ENCODE data around the gene CIRBP. TPM values are rescaled to one million over a fixed set of nuclear protein-coding genes. Genes with fewer than 3 reads are reported as not detected.

CIRBP gene
- total RNA-seq, 1 donor from 2014 or later = 434 TPM

DNA sequence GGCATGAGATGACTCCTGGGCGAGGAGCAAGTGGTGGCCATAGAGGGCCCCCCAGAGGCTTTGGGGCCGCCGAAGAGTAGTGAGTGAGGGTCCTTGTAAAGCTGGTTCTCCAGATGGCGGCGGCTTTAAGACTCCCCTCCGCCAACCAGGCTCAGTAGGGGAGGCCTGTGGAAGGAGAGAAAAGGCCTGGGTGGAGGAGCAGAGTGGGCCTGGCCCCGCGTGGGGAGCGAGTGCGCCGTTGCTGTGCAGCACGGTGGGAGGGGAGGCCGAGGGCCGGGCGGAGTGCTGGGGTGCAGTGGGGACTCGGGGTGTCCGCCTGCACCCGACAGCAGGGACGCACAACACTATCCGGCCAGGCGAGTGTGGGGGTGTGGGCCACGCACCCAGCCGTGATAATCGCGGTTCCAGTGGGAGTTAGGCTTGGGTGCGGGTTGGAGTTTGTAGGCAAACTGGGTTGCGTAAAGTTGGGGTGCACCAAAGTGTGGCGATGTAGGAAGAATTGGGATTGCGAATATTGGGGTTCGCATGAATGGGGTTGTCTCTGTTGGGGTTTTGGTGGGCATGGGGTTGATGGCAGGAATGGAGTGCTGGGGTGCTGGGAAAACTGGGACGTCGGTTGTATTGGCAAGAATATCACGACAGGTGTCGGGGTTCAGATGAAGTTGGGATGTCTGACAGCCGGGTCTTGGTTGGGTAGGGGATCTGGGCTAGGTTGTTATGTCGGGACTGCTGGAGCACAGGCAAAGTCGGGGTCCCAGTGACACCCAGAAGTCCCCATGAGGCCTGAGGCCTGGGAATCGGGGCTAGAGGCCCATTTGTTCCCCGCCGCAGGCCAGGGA is 687 bp upstream of the CIRBP start:
- no peak for DNase-seq

DNA sequence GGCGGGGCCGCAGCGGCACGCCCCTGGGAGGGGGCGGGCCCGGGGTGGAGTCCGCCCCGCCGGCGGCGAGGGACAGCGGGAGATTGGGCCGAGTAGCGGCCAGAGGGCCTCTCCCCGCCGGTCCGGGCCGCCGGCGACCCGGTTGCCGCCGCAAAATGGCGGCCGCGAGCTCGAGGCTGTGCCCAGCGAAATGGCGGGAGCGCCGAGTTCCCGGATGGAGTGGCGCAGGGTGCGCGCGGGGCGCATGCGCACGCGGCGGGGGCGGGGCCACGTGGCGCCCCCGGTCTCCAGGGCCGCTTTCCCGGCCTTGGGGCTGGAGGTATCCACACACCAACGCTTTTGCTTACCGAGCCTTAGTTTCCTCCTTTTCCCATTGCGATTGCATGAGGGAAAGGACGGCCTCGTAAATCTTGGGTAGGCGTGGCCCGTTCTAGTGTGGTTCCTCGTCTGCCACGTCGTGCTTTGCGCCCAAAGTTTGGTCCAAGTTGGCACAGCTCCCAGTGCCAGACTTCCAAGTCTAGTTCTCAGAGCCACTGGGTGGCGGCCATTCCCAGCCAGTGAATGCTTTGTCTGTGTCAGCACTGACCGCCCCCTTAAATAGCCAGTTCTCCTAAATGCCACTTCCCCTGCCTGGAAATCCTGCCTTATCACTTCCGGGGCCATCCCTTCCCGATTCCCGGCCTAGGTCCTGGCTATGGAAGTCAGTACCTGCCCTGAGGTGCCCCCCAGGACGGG is 513 bp downstream of the CIRBP start:
- peak; percentile 95 for DNase-seq

DNA sequence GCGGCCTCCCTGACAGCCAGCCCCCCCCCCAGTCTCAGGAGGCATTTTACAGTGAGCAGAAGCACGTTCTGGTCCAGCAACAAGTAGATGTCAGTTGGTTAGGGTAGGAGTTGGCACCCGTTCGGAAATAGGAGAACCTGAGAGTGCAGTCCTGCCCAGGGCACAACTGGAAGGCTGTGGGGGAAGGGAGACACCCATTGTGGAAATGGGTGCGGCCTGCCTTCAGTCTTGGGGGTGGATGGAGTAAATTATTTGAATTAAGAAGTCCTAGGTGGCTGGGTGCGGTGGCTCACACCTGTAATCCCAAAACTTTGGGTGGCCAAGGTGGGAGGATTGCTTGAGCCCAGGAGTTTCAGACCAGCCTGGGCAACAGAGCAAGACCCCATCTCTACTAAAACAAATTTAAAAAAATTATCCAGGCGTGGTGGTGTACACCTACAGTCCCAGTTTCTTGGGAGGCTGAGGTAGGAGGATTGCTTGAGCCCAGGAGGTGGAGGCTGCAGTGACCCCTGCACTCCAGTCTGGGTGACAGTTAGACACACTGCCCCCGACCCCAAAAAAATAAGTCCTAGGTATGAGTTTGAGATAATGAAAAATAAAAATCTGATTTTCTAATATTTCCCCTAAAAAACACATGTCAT is 1.2 kb downstream of the CIRBP start:
- peak; percentile 61 for DNase-seq

DNA sequence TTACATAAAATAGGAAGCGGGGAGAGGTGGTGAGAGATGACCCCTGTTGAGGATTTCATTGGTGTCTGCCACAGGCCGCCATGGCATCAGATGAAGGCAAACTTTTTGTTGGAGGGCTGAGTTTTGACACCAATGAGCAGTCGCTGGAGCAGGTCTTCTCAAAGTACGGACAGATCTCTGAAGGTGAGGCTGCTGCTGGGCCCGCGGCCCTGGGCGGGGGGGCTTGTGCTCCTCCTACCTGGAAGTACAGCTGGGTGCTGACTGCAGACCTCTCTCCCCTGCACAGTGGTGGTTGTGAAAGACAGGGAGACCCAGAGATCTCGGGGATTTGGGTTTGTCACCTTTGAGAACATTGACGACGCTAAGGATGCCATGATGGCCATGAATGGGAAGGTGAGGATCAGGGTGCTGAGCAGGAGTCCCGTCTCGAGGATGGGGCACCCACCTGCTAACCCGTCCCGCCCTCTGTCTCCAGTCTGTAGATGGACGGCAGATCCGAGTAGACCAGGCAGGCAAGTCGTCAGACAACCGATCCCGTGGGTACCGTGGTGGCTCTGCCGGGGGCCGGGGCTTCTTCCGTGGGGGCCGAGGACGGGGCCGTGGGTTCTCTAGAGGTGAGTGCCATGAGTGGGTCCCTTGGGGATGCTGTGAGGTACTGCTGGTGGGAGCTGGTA is 1.9 kb downstream of the CIRBP start:
- no peak for DNase-seq

DNA sequence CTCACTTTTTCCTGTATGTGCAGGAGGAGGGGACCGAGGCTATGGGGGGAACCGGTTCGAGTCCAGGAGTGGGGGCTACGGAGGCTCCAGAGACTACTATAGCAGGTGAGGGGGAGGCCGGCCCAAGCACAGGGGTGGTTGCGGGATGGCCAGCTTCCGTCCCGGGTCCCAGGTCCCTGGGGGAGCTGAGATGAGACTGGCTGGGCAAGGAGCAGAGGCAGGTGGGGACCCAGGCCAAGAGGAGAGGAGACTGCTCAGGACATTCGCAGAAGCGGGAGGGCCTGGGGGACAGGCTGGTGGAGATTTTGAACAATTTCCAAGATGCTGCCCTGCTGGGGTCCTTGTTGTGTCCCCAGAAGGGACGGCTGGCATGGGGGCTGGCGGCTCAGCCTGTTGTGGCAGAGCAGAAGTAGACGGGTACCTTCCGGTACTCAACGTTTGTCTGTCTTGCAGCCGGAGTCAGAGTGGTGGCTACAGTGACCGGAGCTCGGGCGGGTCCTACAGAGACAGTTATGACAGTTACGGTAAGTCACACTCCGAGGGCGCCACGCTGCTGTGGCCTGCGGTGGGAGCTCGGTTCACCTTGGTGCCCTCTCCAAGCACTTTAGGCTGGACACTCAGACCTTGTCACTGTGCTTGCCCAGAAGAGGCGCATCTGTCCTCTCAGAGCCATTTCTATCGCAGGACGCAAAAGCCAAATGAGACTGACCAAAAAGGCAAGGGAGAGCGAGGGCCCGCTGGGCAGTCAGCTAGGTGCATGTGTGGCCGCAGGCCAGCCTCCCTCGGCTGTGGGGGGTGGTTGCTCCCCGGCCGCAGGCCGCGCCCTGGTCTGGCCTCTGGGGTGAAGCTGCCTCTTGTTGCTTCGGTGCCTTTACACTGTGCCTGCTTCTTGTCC is 2.6 kb downstream of the CIRBP start:
- DNase-seq = no peak

DNA sequence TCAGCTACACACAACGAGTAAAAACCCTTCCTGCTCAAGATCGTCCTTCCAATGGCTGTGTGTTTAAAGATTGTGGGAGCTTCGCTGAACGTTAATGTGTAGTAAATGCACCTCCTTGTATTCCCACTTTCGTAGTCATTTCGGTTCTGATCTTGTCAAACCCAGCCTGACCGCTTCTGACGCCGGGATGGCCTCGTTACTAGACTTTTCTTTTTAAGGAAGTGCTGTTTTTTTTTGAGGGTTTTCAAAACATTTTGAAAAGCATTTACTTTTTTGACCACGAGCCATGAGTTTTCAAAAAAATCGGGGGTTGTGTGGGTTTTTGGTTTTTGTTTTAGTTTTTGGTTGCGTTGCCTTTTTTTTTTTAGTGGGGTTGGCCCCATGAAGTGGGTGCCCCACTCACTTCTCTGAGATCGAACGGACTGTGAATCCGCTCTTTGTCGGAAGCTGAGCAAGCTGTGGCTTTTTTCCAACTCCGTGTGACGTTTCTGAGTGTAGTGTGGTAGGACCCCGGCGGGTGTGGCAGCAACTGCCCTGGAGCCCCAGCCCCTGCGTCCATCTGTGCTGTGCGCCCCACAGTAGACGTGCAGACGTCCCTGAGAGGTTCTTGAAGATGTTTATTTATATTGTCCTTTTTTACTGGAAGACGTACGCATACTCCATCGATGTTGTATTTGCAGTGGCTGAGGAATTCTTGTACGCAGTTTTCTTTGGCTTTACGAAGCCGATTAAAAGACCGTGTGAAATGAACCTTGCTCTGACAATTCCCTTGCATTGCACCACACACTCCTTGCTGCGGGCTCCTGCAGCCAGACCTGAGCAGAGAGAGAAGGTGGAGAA is 3.5 kb downstream of the CIRBP start:
- no peak for DNase-seq

DNA sequence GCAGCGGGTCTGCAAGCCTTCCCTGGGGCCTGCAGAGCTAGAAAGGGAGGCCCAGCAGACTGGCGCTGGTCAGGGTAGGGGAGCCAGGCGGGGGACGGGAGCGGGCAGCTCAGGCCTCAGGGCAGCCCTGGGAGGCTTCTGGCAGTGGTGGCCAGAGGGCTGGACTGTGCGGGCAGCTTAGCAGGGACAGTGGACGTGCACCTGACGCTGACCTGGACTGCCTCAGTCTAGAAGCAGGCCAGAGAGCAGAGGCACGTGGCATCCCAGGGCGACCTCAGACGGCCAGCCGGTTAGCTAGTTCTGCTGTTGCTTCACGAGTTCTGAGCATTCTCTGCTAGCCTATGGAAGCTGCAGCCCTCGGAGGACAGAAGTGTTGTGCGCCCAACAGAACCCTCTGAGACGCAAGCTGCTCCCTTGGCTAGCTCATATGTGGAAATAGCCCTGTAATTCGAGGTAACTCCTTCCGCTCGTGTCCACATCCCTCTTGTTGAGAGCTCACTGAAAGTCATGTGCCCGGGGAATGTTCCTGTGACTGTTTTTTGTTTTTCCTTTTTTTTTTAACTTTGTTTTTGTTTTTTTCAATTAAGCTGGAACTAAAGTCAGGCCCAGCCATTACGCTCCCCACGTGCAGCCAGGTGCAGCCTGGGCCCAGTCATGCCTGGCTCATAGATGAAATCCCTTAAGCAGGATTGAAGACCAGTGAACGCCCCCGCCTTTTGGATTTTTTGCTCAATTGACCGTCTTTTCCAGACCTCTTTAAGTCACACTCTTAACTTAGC is 4.3 kb downstream of the CIRBP start:
- DNase-seq = no peak

DNA sequence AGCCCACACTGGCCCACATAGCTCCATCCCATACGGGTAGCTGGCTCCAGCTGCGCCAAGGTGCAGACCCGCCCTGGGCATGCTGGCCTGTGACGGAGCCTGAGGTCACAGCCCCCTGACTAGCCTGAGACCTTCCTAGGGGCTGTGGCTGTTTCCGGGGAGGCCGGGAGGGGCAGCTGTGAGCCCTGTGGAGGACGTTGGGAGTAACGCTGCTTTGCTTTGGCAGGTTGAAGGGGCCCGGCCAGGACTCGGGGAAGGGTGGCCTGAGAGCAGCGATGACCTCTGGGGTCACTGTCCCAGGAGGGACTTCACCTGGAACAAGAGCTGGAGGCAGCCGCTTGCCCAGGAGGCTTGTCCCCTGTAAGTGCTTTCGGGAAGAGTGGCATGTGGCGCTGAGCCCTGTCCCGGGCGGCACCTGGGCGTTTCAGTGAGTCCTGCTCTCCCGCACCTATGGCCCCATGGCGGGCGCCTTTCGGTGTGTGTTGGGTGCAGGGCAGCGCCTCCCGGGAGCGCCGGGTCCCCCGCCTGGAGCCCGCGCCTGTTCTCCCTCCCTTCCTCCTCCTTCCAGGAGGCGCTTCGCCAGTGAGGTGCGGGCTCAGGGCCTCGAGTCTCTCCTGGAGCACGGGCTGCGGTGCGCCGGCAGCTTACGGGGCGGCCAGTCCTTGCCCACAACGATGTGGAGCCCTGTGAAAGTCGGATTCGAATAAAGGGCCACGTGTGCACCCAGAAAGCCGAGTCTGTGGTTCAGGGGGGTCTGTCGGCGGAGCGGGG is 5.1 kb downstream of the CIRBP start:
- DNase-seq = no peak

DNA sequence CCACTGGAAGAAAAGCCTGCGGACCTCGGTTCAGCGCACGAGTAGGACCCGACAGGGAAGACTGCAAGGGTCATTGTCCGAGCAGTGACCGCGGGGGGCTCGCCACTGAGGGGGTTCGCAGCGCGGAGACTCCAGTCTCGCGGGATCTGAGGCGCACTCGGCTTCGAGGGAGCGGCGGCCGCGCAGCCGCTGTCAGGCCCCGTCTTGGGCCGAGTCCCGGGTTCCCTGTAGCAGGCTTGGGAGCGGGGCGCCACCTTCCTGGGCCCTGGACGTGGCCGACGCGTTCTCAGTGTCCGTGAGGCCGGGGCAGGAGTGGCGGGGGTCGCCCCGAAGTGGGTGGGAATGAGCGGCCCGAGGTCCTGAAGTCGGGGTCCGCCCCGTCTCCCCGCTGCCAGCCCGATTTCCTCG is 5.7 kb downstream of the CIRBP start:
- DNase-seq = no peak

DNA sequence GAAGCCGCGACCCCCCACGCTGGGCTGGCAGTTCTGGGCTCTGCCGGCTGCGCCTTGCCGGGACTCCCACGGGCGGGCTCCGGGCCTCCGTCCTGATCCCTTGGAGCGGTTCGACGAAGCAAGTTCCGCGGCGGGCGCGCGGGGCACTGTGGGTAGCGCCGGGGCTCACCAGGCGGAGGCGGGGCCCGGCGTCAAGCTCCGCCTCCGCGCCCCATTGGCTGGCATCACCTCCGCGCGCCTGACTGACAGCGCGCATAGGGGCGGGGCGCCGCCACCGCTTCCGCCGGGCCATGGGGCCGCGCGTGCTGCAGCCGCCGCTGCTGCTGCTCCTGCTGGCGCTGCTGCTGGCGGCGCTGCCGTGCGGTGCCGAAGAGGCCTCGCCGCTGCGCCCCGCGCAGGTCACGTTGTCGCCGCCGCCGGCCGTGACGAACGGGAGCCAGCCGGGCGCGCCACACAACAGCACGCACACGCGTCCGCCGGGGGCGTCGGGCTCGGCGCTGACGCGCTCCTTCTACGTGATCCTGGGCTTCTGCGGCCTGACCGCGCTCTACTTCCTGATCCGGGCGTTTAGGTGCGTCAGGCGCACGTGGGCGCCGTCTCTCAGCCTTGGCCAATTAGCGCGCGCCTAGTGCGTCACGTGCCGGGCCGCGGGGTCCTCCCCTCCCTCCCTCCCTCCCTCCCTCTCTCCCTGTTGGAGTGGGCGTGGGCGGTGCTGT is 6.3 kb downstream of the CIRBP start, which contains the start of gene FAM174C:
TSS of gene FAM174C (plus strand) at position 271 of the 716 bp plus-strand sequence. CDS start at position 291, 20 bp downstream.
- peak; percentile 98 for DNase-seq

DNA sequence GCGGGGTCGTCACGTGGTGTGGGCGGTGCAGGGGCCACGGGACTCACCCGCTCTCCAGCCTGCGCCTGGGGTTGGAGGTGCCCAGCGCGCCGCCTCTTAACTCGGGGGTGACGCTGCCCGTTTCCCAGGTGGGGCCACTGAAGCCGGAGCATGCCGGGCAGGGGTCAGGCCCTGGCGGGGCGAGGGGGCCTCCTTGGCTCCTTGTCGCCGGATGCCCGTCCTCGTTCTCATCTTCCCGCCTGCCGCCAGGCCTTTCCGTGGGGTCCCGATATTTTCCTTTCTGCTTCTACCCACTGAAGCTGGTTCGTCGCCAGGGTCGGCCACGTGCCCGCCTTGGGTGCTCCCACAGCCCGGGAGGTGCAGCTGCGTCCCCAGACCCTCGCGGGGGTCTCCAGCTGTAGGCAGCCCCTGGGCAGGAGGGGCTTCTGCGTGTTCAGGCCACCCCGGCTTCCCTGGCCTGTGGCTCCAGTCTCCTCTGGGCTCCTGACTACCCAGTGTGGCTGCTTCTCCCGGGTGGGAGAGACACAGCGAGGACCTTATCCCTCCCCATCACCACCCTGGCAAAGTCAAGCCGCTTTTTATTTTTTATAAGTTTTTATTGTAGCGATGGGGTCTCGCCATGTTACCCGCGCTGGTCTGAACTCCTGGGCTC is 7.0 kb downstream of the CIRBP start:
- no peak for DNase-seq

DNA sequence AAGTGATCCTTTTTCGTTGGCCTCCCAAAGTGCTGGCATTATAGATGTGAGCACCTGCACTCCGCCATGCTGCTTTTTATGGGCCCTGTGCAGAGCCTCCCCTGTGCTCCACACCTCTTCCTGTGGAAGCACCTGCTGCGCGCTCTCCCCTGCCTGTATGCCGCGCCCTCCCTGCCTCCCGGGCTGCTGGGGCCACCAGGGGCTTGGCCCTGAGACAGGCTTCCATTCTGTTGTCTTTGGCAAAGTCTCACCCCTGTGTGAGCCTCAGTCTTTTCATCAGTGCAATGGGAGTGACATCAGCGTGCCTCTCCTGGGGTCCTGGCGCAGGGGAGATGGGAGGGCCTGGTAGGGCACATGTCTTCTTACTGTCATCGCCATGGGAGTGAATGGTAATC is 7.5 kb downstream of the CIRBP start:
- no peak for DNase-seq

DNA sequence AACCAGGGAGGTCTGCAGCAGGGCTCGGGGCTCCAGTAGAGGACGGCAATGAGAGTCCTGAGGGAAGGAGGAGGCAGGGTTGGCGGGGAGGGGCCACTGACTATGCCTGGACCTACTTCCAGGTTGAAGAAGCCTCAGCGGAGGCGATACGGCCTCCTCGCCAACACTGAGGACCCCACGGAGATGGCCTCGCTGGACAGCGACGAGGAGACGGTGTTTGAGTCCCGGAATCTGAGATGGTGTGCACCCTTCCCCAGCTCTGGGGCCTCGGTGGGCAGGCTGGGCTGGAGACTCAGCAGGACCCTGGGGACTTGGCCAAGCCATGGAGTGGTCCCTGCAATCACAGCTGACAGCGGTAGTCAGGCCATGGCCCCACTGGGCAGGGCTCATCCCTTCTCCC is 7.9 kb downstream of the CIRBP start:
- DNase-seq = no peak

DNA sequence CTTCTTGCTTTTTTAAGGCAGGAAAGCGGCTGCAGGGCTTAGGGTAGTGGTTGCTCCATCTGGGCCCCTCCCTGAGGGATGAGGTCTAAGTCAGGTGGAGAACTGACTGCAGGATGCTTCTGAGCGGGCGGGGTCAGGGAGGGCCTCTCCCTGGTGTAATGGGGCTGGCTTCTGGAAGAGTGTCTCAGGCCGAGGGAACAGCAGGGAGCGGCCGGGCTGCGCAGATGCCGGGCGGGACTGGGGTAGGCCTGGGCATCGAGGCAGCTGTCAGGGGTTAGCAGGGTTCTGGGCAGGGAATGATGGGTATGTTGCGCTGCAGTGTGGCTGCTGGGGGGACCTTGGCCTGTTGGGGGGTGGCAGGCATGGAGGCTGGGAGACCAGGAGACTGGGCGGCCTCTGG is 8.9 kb downstream of the CIRBP start:
- DNase-seq = no peak

DNA sequence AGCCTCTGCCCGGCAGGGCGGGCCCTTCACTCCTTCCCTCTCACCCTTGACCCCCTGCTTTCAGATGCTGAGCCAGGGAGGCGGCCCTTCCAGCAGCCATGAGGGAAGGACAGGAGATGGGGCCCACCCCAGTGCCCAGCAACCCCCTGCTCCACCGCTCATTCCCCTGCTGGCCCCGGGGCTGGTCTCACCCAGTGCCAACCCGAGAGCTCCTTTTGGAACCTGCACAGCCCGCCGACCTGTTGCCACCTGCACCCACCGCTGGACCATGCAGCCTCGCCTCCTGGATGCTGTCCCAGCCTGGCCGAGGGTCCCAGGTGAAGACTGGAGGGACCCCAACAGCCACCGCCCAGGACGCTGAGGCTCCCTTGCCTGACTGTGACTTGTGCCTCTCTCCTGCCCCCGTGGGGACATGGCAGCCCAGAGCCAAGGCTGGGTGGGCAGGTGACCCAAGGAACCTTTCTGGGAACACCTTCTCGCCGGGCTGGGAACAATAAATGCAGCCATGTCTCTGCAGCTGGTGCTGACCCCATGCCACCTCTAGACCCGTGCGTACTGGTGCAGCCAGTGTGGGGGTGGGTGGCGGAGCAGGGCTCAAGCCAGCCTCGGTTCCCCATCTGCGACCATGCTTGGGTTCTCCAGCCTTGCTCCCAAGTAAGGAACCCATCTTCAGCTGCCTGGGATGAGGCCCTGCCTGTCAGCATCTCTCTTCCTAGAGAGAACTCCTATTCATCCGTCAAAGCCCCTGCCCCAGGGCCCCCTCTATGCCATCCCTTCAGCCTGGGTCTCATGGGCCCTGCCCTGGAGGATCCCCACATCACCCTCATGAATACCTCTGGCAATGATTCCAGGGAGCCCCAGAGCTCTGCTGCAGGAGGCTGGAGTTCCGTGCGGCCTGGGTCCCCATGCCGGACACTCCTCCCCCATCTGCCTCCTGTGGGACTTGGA is 9.9 kb downstream of the CIRBP start:
- DNase-seq = no peak

DNA sequence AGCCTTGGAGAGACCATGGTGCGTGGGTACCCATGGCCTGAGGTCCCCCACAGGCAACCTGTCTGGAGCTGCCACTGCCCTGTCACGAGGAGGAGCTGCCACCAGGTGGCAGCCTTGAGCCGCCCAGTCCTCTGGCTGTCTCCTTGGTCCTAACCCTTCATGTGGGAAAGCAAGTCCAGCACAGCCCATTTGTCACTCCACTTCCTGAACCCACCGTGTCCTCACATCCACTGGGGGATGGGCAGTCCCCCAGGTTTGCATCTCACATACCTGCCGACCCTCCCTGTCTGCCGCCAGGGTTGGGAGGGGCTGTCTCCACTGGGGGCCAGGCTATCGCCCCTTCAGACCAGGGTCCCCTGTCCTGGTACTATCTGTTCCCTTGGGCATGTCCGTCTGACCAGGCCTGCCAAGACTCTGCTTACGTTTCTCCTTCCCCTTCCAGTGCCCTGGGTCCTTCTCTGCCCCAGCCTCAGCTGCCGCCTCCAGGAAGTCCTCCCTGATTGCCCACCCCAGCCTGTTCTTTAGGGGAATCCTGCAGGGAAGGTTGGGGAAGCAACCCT is 10.7 kb downstream of the CIRBP start:
- peak; percentile 93 for DNase-seq
